SHP77 (cell line): ENCODE measurements around the gene TCERG1.
"Not testable (repeated sequence)": the region's sequence is repeated elsewhere in the genome, so short reads cannot be mapped to it uniquely, and the experiment has no call there.

Experiments
- DNase-seq, 2 experiments: peaks; one replicate each; lab custom pipeline; 2025; lab: John Stamatoyannopoulos, UW

Gene TCERG1

DNA sequence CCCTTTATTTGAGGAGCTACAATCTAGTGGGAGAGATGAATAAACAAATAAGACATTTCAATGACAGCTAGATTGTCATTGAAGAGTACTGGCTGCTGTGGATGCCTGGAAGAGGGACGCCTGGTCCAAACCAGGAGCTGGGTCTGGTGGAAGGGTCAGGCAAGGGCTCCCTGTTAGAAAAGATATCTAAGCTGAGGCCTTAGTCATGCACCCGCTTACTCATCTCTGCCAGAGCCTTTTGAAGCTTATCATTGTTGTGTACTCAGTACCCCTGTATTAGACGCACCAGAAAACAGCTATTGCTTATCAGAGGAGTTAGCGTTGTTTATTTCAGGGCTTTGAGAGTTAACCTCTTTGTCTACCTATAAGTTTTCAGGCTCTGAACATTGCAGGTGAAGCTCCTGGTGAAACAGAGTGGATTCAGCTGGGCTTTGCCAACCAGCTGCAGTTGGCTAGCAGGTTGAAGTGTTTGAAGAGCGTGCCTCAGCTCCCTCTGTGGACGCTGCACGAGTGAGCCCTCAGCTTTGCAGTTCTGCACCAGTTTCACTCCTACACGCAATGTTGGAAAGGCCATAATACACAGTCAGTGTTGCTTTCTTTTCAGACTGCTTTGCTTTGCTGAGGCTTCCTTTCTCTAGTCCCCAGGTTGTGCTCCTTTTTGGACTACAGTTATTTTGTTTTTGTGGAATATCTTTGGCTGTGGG, 74.4 kb downstream of the TCERG1 start:
- DNase-seq: peak; percentile 62 to 74

DNA sequence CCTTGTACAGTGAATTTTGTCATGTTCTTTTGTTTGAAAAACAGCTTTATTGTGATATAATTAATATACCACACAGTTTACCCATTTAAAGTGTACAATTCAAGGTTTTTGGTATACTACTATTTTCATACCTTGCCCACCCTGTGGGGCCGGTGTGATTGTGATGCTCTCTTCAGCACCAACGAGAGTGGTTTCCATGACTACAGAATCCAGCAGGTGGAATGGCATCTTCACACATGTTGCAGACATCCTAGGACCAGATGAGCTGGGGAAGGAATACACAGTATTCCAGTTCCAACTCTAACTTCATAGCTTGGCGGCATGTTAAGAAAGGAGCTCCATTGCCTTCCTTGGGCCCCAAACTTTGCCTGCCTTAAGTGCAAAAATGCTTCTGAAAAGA, 76.6 kb downstream of the TCERG1 start:
- DNase-seq: no peak

DNA sequence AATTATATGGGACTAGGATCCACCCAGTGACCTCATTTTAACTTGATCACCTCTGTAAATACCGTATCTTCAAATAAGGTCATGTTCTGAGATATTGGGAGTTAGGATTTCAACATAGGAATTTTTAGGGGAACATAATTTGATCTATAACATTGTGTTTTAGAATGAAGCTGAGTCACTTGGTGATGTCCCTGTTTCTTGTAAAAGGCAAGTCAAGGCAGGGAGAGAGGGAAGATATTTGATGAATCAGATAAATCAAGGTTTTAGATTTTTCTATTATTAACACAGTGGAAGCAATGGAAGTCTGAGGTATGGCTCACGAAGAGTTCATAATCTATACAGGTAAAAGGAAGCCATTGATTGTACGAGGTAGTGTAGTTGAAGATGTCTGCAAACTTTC, 80.7 kb downstream of the TCERG1 start:
- no peak for DNase-seq

DNA sequence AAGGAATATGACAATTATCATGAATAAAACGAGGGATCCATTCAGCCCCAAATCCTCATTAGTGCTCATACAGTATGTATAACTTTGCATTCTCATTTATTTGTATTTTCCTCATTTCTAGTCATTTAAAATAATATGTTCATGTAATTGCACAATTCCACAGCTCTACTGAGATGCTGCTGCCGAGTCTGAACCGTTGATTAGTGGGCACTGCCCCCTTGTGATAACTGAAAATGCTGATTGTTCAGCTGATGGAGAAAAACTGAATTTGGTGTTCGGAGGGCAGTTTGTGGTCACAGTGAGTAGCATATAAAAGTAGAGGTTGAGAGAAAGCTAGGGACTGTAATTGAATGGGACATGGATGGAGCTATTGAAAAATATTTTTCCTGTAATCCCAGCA, 81.1 kb downstream of the TCERG1 start:
- DNase-seq: peak in 1 of 2 experiments; percentile 3

DNA sequence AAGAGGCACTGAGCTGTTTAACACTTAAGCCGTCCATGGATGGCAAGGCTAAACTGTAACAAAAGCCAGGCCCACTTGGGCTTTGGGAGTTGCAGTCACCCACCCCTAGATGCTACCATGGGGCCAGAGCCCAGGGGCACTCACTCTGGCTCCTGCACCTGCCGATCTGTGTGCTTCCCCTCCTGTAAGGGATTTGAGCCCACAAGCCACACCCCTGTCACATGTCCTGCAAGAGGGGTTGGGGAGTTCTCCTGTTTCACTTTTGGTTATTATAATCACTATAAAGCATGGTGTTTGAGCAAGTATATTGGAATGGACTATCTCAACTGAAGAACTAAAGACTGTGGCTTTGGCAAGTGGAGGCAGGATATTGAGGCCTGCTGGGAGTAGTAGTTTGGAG, 82.9 kb downstream of the TCERG1 start:
- DNase-seq: no peak

DNA sequence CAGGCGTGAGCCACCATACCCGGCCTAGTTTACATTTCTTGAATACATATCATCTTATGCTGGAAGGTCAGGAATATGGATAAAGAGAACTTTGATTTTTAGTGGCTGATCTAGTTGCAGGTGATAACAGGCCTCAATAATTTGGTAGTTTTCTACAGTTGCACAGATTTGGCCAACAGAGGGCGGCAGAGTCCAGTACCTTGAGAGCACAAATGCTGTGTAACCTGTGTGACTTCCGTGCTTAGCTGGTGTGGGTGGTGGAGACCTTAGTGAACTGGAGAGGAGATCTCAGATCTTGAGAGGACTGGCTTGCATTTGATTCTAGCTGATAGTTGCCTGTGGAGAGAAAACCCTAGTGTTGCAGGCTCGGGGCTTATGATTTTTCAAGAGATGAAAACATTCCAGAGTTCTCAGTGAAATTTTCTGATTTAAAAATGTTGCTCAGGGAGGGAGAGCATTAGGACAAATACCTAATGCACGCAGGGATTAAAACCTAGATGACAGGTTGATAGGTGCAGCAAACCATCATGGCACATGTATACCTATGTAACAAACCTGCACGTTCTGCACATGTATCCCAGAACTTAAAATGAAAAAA, 86.2 kb downstream of the TCERG1 start:
- peak; percentile 83 to 85 for DNase-seq

DNA sequence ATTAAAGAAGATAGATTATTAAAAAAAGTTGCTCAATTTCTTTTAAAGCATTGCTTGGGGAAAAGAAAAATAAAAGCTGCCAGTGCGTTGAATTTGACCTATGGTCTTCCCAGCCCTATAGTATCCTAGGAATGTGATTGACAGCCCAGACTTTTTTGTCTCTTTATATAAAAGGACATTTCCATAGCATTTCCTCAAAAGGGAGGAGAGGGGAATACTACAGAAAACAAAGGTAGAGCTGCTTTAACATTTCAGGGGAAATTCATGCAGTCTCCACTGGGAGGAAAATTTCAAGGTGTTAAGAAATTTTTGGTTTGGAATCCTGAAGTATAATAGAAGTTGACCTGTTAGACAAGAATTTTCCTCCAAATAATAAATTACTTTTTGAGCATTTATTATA, 86.7 kb downstream of the TCERG1 start:
- no peak for DNase-seq

DNA sequence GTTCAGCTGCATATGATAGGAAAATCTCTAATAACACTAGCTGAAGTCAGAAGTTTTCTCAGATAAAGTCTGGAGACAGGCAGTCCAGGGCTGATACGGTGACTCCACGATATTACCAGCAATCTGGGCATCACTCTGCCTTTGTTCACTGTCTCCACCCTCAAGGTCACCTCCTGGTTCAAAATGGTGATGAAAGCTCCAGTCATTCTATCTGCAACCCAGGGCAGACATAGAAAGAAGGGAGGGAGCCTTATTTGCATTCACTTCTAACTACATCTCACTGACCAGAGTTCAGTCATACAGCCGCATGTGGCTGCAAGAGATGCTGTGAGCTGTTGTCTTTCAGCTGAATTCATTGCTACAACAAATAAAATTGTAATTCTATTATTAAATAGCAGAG, 91.3 kb downstream of the TCERG1 start:
- no peak for DNase-seq

DNA sequence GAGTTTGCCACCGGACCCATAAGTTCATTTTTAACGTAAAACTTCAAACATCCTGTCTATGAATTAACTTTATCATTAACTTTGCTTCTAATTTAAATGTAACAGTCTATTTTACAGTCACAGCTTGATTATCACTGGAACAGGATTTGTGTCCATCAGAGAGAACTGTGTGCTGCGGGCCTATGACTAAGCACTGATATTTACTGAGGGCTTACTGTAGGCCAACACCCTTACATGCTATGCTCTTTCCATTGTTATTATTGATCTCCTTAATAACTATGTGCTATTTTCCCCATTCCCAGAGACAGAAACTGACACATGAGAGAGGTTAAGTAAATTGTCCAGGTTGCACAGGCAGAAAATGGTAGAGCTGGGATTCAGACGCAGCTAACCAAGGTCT, 92.8 kb downstream of the TCERG1 start:
- no peak for DNase-seq

DNA sequence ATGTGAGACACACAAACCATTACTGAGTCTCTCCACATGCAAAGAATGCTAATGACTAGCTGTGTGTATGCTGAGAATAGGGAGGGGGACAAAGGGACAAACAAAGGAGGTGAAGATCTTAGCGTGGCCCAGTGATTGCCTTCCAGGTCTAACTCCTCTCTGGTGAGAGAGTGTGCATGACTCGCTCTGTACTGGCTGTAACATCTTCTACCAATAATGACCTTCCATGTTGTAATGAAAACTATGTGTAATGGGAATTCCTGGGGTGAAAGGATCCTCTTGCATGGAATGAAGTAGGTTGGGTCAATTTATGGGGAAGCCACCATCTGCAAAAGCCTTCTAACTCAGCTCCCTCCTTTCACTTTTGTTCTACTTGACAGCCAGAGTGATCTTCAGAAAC, 93.3 kb downstream of the TCERG1 start:
- DNase-seq: no peak

DNA sequence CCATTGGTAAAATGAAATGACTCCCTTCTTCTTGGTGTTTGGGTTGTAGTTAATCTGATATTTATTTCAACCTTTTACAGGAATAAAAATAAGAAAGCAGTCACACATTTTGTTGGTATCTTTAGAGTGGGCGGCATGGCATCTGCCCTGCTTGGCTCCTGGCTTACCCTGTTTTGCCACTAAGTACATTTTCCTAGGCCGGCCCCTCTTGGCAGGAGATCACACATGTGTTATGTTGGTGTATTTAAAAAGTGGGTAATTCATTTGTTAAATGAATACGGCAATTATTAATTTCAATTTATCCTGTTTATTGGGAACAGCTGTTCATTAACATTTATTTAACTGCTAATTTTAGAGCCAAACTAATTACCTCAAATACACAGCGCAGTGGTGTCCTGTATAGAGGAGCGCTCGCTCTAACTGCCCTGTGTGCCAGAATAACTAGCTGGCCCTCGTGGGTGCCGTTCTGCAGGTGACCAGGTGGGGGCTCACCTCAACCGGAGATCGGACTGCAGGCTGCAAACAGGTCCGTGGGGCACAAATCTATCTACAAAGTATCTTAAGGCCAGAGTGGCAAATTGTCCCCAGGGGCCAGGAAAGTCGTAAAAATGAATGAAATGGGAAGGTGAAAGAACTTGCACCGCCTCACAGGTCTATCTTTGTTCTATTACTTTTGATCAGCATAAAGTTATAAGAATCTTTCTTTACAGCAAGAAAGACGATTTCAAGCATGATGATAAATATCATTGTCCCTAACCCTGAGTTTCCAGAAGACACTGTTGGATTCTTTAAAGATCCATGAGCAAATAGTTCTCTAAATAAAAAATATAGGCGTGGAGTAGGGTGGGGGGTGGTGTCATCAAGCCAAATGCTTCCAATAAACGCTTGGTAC, 95.1 kb downstream of the TCERG1 start:
- peak; percentile 72 to 75 for DNase-seq

DNA sequence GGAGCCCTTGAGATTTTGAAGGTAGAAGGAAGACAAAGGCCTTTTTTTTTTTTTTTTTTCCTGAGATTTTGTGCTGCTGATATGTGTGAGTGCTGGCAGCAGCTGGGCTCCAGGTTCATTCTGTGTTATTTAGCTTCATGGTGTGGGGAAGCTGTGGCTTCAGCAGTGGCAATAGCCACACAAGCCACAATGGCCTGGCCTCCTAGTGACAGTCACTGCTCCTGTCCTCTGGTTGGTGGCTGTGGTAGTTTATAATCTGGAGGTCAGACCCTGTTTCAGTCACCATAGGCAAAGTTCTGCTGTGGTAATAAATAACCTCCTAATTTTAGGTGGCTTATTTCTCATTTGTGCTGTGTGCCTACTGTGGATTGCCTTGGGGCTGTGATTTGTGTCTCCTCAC, 97.1 kb downstream of the TCERG1 start:
- DNase-seq: no peak

DNA sequence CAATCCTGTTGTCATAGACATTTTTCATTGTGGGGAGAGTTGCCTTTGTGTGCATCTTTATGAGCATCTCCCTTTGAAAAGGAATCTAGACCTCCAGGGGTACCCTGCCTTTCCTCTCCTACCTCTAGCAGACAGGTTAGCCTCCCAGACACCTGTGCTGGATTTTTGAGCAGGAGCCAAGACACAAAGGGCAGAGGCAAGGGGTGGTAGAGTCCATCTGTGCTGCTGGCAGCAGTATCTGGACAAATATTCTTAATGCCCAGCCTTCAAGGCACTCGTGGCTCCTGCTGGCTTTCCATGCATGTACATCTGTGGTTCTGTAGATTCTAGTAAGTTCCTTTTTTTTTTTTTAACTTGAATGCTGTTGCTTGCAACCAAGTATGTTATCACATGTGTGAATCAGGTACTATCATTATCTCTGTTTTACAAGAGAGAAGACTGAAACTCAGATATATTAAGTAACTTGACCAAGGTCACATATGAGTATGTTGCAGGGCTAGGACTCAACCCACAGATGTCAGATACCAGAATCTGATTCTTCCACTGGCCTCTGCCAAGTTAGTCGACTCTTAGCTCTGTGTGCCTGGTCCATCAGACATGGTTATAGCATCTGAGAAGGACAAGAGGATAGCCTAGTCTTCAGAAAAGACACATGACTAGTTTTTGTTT, 101.8 kb downstream of the TCERG1 start:
- DNase-seq: no peak

DNA sequence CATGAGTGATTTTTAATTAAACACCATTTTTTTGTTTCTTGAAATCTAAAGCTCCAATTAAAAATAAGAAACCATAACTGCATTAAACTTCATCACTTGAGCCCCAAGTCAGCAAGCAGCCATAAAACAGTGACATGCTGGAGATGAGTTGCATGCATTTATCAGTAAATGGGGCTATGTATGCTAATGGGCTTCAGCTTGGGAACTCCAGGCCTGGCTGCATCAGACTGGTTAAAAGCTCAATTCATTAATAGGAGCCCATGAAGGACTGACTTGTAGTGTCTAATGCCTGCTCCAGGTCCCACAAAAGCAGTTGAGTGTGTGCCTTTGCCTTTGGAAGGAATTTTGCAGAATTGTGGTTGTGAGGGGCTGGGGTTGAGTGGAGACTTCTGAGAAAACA, 102.5 kb downstream of the TCERG1 start:
- no peak for DNase-seq

DNA sequence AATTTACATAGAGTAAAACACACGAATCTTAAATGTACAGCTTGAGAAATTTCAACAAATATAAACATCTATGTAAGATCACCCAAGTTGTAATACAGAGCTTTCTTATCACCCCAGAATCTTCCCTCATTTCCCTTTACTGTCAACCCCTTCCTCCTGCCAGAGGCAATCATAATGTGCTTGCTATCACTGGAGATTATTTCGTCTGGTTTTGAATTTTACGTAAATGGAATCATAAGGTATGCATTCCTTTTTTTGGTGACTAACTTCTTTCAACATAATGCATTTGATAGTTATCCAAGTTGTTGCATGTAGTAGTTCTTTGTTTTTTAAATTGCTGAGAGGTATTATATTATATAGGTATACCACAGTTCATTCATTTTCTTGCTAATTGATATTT, 106.3 kb downstream of the TCERG1 start:
- DNase-seq: no peak

DNA sequence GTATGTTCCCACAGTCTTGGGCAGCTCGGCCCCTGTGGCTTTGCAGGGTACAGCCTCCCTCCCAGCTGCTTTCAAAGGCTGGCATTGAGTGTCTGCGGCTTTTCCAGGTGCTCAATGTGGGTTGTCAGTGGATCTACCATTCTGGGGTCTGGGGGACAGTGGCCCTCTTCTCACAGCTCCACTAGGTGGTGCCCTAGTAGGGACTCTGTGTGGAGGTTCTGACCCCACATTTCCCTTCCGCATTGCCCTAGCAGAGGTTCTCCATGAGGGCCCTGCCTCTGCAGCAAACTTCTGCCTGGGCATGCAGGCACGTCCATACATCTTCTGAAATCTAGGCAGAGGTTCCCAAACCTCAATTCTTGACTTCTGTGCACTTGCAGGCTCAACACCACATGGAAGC, 109.8 kb downstream of the TCERG1 start:
- not testable (repeated sequence) for DNase-seq

DNA sequence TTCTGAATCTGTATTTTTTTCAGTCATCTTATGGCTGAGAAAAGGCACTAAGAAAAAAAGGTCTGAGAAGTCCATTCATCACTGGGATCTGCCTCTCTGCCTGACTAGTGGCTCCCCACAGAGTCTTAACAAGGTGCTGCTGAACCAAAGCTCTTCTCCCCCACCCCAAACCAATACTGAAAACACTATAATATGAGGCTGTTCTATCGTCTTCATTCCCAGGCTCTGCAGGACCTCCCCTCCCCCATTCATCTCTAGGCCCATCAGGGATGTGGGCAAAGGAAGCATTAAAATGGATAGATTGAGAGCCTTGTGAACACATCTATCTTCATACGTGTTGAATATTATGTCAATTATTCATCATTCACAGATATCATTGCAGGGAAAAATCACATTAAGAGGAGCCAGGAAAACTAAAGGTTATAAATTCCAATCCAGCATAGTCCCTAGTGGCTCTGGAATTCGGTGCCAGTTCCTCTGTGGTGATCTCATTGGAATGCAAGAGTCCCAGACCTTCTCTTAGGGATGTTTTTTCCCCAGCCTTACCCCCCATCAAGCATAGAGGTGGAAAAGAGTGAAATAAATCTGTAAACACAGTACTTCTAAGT, 113.2 kb downstream of the TCERG1 start:
- no peak for DNase-seq
